Thoracic aorta (tissue), 2 donors: Measurements from ENCODE around the gene OR4D9. TPM values are rescaled to one million over a fixed set of nuclear protein-coding genes. Genes with fewer than 3 reads are reported as not detected.
"Not testable (repeated sequence)": the region's sequence is repeated elsewhere in the genome, so short reads cannot be mapped to it uniquely, and the experiment has no call there.

ENCODE experiments used
- ATAC-seq: fragments of 150-250 bp; one replicate; pipeline ENCODE4 v1.8.0; 2017; ENCODE audit warnings: low read depth; ENCODE audit not compliant: insufficient number of reproducible peaks, low FRiP score
- DNase-seq: peaks from one replicate; pipeline ENCODE4 v3.0.0-alpha.2; 2020; ENCODE audit warnings: low spot score
- H3K27ac ChIP-seq, 2 donors: fragments of 200-600 bp; sonication (generic); 1 replicate in 1 of 2; 2 replicates in 1 of 2; pipeline ENCODE4 v1.5.1; 2016; ENCODE audit warnings: mild to moderate bottlenecking in 2 of 2, moderate library complexity in 2 of 2
- H3K27me3 ChIP-seq: fragments of 200-600 bp; sonication (generic); replicated peaks from 2 replicates; pipeline ENCODE4 v1.6.0; 2016; ENCODE audit warnings: mild to moderate bottlenecking; ENCODE audit not compliant: insufficient read depth
- H3K36me3 ChIP-seq: fragments of 200-600 bp; sonication (generic); one replicate; pipeline ENCODE4 v1.5.1; 2016
- H3K4me1 ChIP-seq, 2 donors: fragments of 200-600 bp; sonication (generic); 1 replicate in 1 of 2; 2 replicates in 1 of 2; pipeline versions ENCODE4 v1.5.1 to v1.6.0; 2016; ENCODE audit warnings: low read depth in 2 of 2, mild to moderate bottlenecking in 1 of 2; ENCODE audit not compliant: control insufficient read depth in 1 of 2
- H3K4me3 ChIP-seq: fragments of 200-600 bp; sonication (generic); 2 replicates; pipeline ENCODE4 v1.5.1; 2016; ENCODE audit warnings: mild to moderate bottlenecking
- H3K9me3 ChIP-seq: fragments of 200-600 bp; sonication (generic); 2 replicates; pipeline ENCODE4 v1.5.1; 2016
- CTCF ChIP-seq: fragments of 200-600 bp; sonication (generic); IDR thresholded peaks from one replicate; pipeline ENCODE4 v1.5.1; 2019; ENCODE audit warnings: antibody characterized with exemption
- total RNA-seq, 2 donors: library from RNA; depleted of rRNA; stranded (reverse); fragments of >200 nt; gene quantifications; one replicate each; pipeline versions ENCODE4 v1.1.0 to v1.2.3, GENCODE V29; 2016

OR4D9 gene
- total RNA-seq, 2 donors from 2014 or later = not detected

GRCh38 chr11:59523541-59523940 is 12.2 kb downstream of the OR4D9 start:
- Histone ChIP-seq H3K4me3 (no peak overlapping the region), H3K4me1 (no peaks in the 10 kb centered on the region), H3K27ac (no peak overlapping the region), H3K27me3 (no peaks in the 10 kb centered on the region), H3K36me3 (no peaks in the 10 kb centered on the region), H3K9me3 (no peaks in the 10 kb centered on the region)
- no peak for ATAC-seq
- TF ChIP-seq CTCF = no peak
- DNase-seq = no peak

- no peaks in the 10 kb centered on the region for H3K9me3 ChIP-seq
- DNase-seq = no peak
- no peaks in the 10 kb centered on the region for H3K4me1 ChIP-seq
- TF ChIP-seq CTCF = no peak
- no peak for ATAC-seq
- H3K36me3 ChIP-seq = no peaks in the 10 kb centered on the region
- no peak overlapping the region for H3K27ac ChIP-seq
- H3K4me3 ChIP-seq = no peak overlapping the region
- H3K27me3 ChIP-seq = no peaks in the 10 kb centered on the region
Measured at GRCh38 chr11:59528711-59529110, 17.4 kb downstream of the OR4D9 start.

GRCh38 chr11:59532620-59533019 is 21.3 kb downstream of the OR4D9 start:
- Histone ChIP-seq H3K4me1 (no peaks in the 10 kb centered on the region), H3K9me3 (no peaks in the 10 kb centered on the region), H3K27me3 (no peaks in the 10 kb centered on the region), H3K36me3 (no peaks in the 10 kb centered on the region), H3K27ac (no peak overlapping the region), H3K4me3 (no peak overlapping the region)
- ATAC-seq (no peak), DNase-seq (no peak)
- TF ChIP-seq CTCF = no peak

- no peak for TF ChIP-seq CTCF
- DNase-seq = no peak
- Histone ChIP-seq H3K4me3 (no peak overlapping the region), H3K4me1 (peaks cover 4 to 7% of the 10 kb centered on the region in 2 donors), H3K27me3 (no peaks in the 10 kb centered on the region), H3K9me3 (no peaks in the 10 kb centered on the region), H3K27ac (no peak overlapping the region), H3K36me3 (no peaks in the 10 kb centered on the region)
- no peak for ATAC-seq
Measured at GRCh38 chr11:59534676-59535075, 23.3 kb downstream of the OR4D9 start.

GRCh38 chr11:59542142-59542810 is 30.9 kb downstream of the OR4D9 start:
- Histone ChIP-seq H3K27ac (no peak overlapping the region), H3K4me3 (no peak overlapping the region), H3K27me3 (no peaks in the 10 kb centered on the region), H3K36me3 (no peaks in the 10 kb centered on the region), H3K9me3 (no peaks in the 10 kb centered on the region), H3K4me1 (peaks cover 4 to 7% of the 10 kb centered on the region in 2 donors)
- ATAC-seq (no peak), DNase-seq (no peak)
- no peak for TF ChIP-seq CTCF

- not testable (repeated sequence) for ATAC-seq, H3K4me1 ChIP-seq, DNase-seq, H3K27me3 ChIP-seq, H3K36me3 ChIP-seq, H3K9me3 ChIP-seq, H3K27ac ChIP-seq, H3K4me3 ChIP-seq
Measured at GRCh38 chr11:59543713-59544112, 32.4 kb downstream of the OR4D9 start.
